Mesothelial cell of epicardium (in vitro differentiated cells): ENCODE measurements around the gene GSTM2. TPM values are rescaled to one million over a fixed set of nuclear protein-coding genes. Genes with fewer than 3 reads are reported as not detected.
"Not testable (repeated sequence)": the region's sequence is repeated elsewhere in the genome, so short reads cannot be mapped to it uniquely, and the experiment has no call there.

Experiments used
- DNase-seq, 2 experiments: peaks; one replicate each; pipeline ENCODE4 v3.0.0; 2021; ENCODE audit warnings: low spot score in 2 of 2; ENCODE audit not compliant: unreplicated experiment in 2 of 2
- H3K27ac Mint-ChIP-seq: 2 replicates; pipeline ENCODE4 v1.8.0; 2021; ENCODE audit warnings: mixed read lengths
- H3K27me3 Mint-ChIP-seq: 2 replicates; pipeline ENCODE4 v1.8.0; 2021; ENCODE audit warnings: low read depth, mixed read lengths
- H3K36me3 Mint-ChIP-seq: 2 replicates; pipeline ENCODE4 v1.8.0; 2021; ENCODE audit warnings: mixed read lengths
- H3K4me1 Mint-ChIP-seq: 2 replicates; pipeline ENCODE4 v1.8.0; 2021; ENCODE audit warnings: mixed read lengths
- H3K4me3 Mint-ChIP-seq: 2 replicates; pipeline ENCODE4 v1.8.0; 2021; ENCODE audit warnings: mild to moderate bottlenecking, moderate library complexity, mixed read lengths
- H3K9me3 Mint-ChIP-seq: 2 replicates; pipeline ENCODE4 v1.8.0; 2021; ENCODE audit warnings: mixed read lengths
- CTCF ChIP-seq: fragments of 200-600 bp; sonication (generic); IDR thresholded peaks from one replicate; pipeline ENCODE4 v1.5.0; 2021; ENCODE audit warnings: antibody characterized with exemption; ENCODE audit not compliant: unreplicated experiment
- total RNA-seq: library from RNA; stranded (reverse); gene quantifications from 3 replicates; pipeline ENCODE4 v1.2.1, GENCODE V29; 2021

The GSTM2 gene
- total RNA-seq, 1 donor from 2014 or later, result 177 TPM

- Mint-ChIP-seq H3K36me3 (peaks cover 8% of the 10 kb centered on the region), H3K27ac (no peak overlapping the region), H3K27me3 (no peaks in the 10 kb centered on the region), H3K4me3 (no peak overlapping the region), H3K4me1 (no peaks in the 10 kb centered on the region), H3K9me3 (no peaks in the 10 kb centered on the region)
- no peak for TF ChIP-seq CTCF
- DNase-seq, result no peak
These were observed 9.6 kb downstream of the GSTM2 start for GRCh38 chr1:109677459-109677858.

GRCh38 chr1:109678637-109679036, 10.8 kb downstream of the GSTM2 start:
- H3K36me3 Mint-ChIP-seq, DNase-seq, H3K4me3 Mint-ChIP-seq, H3K27ac Mint-ChIP-seq, H3K4me1 Mint-ChIP-seq, H3K9me3 Mint-ChIP-seq, H3K27me3 Mint-ChIP-seq: not testable (repeated sequence)

GRCh38 chr1:109684777-109685176, 16.9 kb downstream of the GSTM2 start:
- H3K27me3 Mint-ChIP-seq, H3K27ac Mint-ChIP-seq, H3K36me3 Mint-ChIP-seq, H3K9me3 Mint-ChIP-seq, DNase-seq, H3K4me1 Mint-ChIP-seq, H3K4me3 Mint-ChIP-seq: not testable (repeated sequence)

- H3K27ac Mint-ChIP-seq, DNase-seq, H3K4me1 Mint-ChIP-seq, H3K4me3 Mint-ChIP-seq, H3K9me3 Mint-ChIP-seq, H3K36me3 Mint-ChIP-seq, H3K27me3 Mint-ChIP-seq: not testable (repeated sequence)
These were observed 17.5 kb downstream of the GSTM2 start for GRCh38 chr1:109685399-109685798.

- H3K27ac Mint-ChIP-seq, H3K4me3 Mint-ChIP-seq, DNase-seq, H3K36me3 Mint-ChIP-seq, H3K9me3 Mint-ChIP-seq, H3K4me1 Mint-ChIP-seq, H3K27me3 Mint-ChIP-seq: not testable (repeated sequence)
These were observed 18.0 kb downstream of the GSTM2 start for GRCh38 chr1:109685890-109686289.

GRCh38 chr1:109687109-109687508, 19.3 kb downstream of the GSTM2 start:
- not testable (repeated sequence) for H3K9me3 Mint-ChIP-seq, H3K27me3 Mint-ChIP-seq, DNase-seq, H3K4me1 Mint-ChIP-seq, H3K36me3 Mint-ChIP-seq
- H3K27ac Mint-ChIP-seq, result peak overlapping the region; percentile 95
- H3K4me3 Mint-ChIP-seq, result peak overlapping the region; percentile 74

GRCh38 chr1:109687641-109688499, 20.0 kb downstream of the GSTM2 start, which contains the start of gene GSTM1:
GSTM1 (plus strand) TSS chr1:109687817; CDS start chr1:109687874, 57 bp downstream.
- Mint-ChIP-seq H3K4me1 (peaks cover 6% of the 10 kb centered on the region), H3K27ac (peak within 1 kb of the TSS; percentile 95), H3K27me3 (no peaks in the 10 kb centered on the region), H3K4me3 (peak within 1 kb of the TSS; percentile 74), H3K9me3 (no peaks in the 10 kb centered on the region), H3K36me3 (no peaks in the 10 kb centered on the region)
- peak; percentile 44 to 63 for DNase-seq
- TF ChIP-seq CTCF, result no peak

- no peaks in the 10 kb centered on the region for H3K36me3 Mint-ChIP-seq
- no peak for TF ChIP-seq CTCF
- H3K27me3 Mint-ChIP-seq, result no peaks in the 10 kb centered on the region
- no peak overlapping the region for H3K27ac Mint-ChIP-seq
- no peaks in the 10 kb centered on the region for H3K9me3 Mint-ChIP-seq
- no peak overlapping the region for H3K4me3 Mint-ChIP-seq
- H3K4me1 Mint-ChIP-seq, result peaks cover 6% of the 10 kb centered on the region
- DNase-seq, result no peak
These were observed 22.1 kb downstream of the GSTM2 start for GRCh38 chr1:109689844-109690405.
